A172 (cell line): ENCODE data around the gene SAMD4B. TPM values are rescaled to one million over a fixed set of nuclear protein-coding genes. Genes with fewer than 3 reads are reported as not detected.

Experiments used
- DNase-seq: peaks from one replicate; pipeline ENCODE4 v3.0.0-alpha.2; 2015; ENCODE audit warnings: low spot score
- total RNA-seq: library from RNA; depleted of rRNA; stranded (reverse); fragments of >200 nt; shearing (Covaris generic); gene quantifications from 2 replicates; pipeline ENCODE4 v1.2.3, GENCODE V29; 2014

The SAMD4B gene
- total RNA-seq, 1 experiment from 2014 or later = 81.4 TPM

GRCh38 chr19:39397360-39398296, 55.4 kb downstream of the SAMD4B start:
- peak; percentile 79 for DNase-seq

GRCh38 chr19:39398297-39398864, 56.2 kb downstream of the SAMD4B start:
- DNase-seq = peak; percentile 92

- DNase-seq = no peak
Observed at GRCh38 chr19:39399668-39400050, 57.4 kb downstream of the SAMD4B start.

- DNase-seq = no peak
Observed at GRCh38 chr19:39400061-39400460, 57.8 kb downstream of the SAMD4B start.

GRCh38 chr19:39401070-39401548, 58.9 kb downstream of the SAMD4B start:
- no peak for DNase-seq

- DNase-seq = peak; percentile 90
Observed at GRCh38 chr19:39401549-39402345, 59.5 kb downstream of the SAMD4B start.

- DNase-seq = peak; percentile 82
Observed at GRCh38 chr19:39402346-39403300, 60.4 kb downstream of the SAMD4B start.

- peak; percentile 96 for DNase-seq
Observed at GRCh38 chr19:39403331-39404312, 61.4 kb downstream of the SAMD4B start.

GRCh38 chr19:39405261-39405957, 63.2 kb downstream of the SAMD4B start:
- DNase-seq = no peak

GRCh38 chr19:39405958-39406655, 63.9 kb downstream of the SAMD4B start:
- no peak for DNase-seq

GRCh38 chr19:39406656-39407409, 64.6 kb downstream of the SAMD4B start, which contains the start of gene ZFP36:
TSS of gene ZFP36 (plus strand) at chr19:39406847. CDS start at chr19:39406905, 58 bp downstream.
- DNase-seq = peak; percentile 69

GRCh38 chr19:39407410-39407659, 65.1 kb downstream of the SAMD4B start:
- no peak for DNase-seq

GRCh38 chr19:39407660-39408391, 65.6 kb downstream of the SAMD4B start:
- peak; percentile 35 for DNase-seq

- DNase-seq = no peak
Observed at GRCh38 chr19:39408392-39409207, 66.4 kb downstream of the SAMD4B start.

GRCh38 chr19:39409208-39410016, 67.2 kb downstream of the SAMD4B start:
- DNase-seq = peak; percentile 31
